Activated CD8-positive, alpha-beta T cell treated with anti-CD3 and anti-CD28 coated beads for 36 hours (primary cell): ENCODE results near the gene CDNF. TPM values are rescaled to one million over a fixed set of nuclear protein-coding genes. Genes with fewer than 3 reads are reported as not detected.
"Not testable (repeated sequence)": the region's sequence is repeated elsewhere in the genome, so short reads cannot be mapped to it uniquely, and the experiment has no call there.

Experiments
- ATAC-seq: fragments of 200-7000 bp; cut with Tn5 transposase; one replicate; pipeline ENCODE4 v1.10.0; 2021; ENCODE audit warnings: mild to moderate bottlenecking, moderate library complexity
- CTCF ChIA-PET: fragments of 350-600 bp; sonication (Branson Sonifier 250); formaldehyde crosslinking; loops from one replicate; lab custom pipeline; 2021; ENCODE audit warnings: antibody characterized with exemption; lab: Charles Lee
- POLR2A ChIA-PET: fragments of 350-600 bp; sonication (Branson Sonifier 250); formaldehyde crosslinking; loops from one replicate; lab custom pipeline; 2021; ENCODE audit warnings: antibody characterized with exemption; lab: Charles Lee
- DNase-seq: peaks from one replicate; pipeline ENCODE4 v3.0.0-alpha.2; 2020
- H3K27ac Mint-ChIP-seq: one replicate; pipeline ENCODE4 v1.8.0; 2021; ENCODE audit warnings: mild to moderate bottlenecking, mixed read lengths
- H3K27me3 Mint-ChIP-seq: one replicate; pipeline ENCODE4 v1.8.0; 2021; ENCODE audit warnings: mixed read lengths
- H3K36me3 Mint-ChIP-seq: one replicate; pipeline ENCODE4 v1.8.0; 2021; ENCODE audit warnings: low read depth, mixed read lengths
- H3K4me1 Mint-ChIP-seq: one replicate; pipeline ENCODE4 v1.8.0; 2021; ENCODE audit warnings: low read depth, mixed read lengths
- H3K4me3 Mint-ChIP-seq: one replicate; pipeline ENCODE4 v1.8.0; 2021; ENCODE audit warnings: mild to moderate bottlenecking, moderate library complexity, mixed read lengths
- H3K9me3 Mint-ChIP-seq: one replicate; pipeline ENCODE4 v1.8.0; 2021; ENCODE audit warnings: mixed read lengths
- intact Hi-C: fragments of 100-400 bp; cut with micrococcal nuclease; formaldehyde crosslinking; loops from one replicate; pipeline ENCODE4 v1.10.0; 2022
- total RNA-seq, 2 experiments: library from RNA; stranded (reverse); gene quantifications; one replicate each; pipeline ENCODE4 v1.2.3, GENCODE V29; 2021
- TF ChIP-seq, protein P1 (sequence below): fragments of 200-600 bp; IDR thresholded peaks from one replicate; pipeline ENCODE4 v1.8.0; 2022; ENCODE audit warnings: antibody characterized with exemption, mild to moderate bottlenecking

The CDNF gene
- total RNA-seq, 2 experiments from 2014 or later, result 1.5 to 1.8 TPM

DNA sequence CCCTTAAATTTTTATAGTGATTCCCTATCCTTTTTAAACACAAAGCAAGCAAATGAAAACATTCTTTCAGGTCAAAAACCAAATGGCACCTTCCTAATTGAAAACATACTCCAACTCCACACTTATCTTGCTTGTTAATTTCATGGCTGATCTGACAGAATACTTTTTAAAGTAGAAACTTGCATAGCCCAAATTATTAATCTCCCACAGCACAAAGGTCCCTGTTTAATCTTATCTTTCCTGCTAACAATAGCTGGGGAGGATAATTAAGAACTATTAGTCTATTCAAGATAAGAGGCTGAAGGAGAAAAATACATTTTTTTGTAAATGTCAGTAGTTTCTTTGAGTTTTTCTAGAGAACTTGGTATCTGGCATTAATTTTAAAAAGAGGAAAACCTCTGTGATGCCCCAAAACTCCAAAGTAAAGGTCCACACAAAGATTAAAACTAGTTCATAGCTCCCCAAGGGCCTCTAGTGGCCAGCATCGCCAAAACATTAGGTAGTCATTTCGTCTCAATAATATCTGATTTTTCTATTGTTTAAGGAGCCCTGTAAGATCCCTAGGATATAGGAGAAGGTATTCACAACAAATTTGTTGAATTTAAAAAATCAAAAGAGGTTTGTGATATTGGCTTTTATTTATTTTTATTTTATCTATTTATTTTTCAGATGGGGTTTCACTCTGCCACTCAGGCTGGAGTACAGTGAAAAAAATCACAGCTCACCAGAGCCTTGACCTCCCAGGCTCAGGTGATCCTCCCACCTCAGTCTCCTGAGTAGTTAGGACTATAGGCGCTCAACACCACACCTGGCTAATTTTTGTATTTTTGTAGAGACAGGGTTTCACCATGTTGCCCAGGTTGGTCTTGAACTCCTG is 14.7 kb downstream of the CDNF start:
- DNase-seq (peak; percentile 69), ATAC-seq (peak; percentile 68)
- H3K4me3 Mint-ChIP-seq, result no peak overlapping the region
- no peaks in the 10 kb centered on the region for H3K27me3 Mint-ChIP-seq
- intact Hi-C loops, result loop anchor here (2.0 kb wide), 1 partner anchor 324 kb away; no protein-coding TSS in a partner anchor
- ChIA-PET CTCF (interaction anchor here (0.7 to 3.4 kb wide), 33 partner anchors 9 to 623 kb away, joined by 3 to 35 read pairs (median 4); partner anchors contain the start of genes CDNF, HSPA14 and MSANTD7), POLR2A (interaction anchor here (0.7 to 0.8 kb wide), 2 partner anchors 164 to 335 kb away, joined by 4 to 5 read pairs; no protein-coding TSS in a partner anchor)
- TF ChIP-seq, protein P1, sequence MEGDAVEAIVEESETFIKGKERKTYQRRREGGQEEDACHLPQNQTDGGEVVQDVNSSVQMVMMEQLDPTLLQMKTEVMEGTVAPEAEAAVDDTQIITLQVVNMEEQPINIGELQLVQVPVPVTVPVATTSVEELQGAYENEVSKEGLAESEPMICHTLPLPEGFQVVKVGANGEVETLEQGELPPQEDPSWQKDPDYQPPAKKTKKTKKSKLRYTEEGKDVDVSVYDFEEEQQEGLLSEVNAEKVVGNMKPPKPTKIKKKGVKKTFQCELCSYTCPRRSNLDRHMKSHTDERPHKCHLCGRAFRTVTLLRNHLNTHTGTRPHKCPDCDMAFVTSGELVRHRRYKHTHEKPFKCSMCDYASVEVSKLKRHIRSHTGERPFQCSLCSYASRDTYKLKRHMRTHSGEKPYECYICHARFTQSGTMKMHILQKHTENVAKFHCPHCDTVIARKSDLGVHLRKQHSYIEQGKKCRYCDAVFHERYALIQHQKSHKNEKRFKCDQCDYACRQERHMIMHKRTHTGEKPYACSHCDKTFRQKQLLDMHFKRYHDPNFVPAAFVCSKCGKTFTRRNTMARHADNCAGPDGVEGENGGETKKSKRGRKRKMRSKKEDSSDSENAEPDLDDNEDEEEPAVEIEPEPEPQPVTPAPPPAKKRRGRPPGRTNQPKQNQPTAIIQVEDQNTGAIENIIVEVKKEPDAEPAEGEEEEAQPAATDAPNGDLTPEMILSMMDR, result peak; percentile 83
- no peaks in the 10 kb centered on the region for H3K9me3 Mint-ChIP-seq
- no peak overlapping the region for H3K27ac Mint-ChIP-seq
- H3K36me3 Mint-ChIP-seq, result no peaks in the 10 kb centered on the region
- H3K4me1 Mint-ChIP-seq, result peaks cover 3% of the 10 kb centered on the region

DNA sequence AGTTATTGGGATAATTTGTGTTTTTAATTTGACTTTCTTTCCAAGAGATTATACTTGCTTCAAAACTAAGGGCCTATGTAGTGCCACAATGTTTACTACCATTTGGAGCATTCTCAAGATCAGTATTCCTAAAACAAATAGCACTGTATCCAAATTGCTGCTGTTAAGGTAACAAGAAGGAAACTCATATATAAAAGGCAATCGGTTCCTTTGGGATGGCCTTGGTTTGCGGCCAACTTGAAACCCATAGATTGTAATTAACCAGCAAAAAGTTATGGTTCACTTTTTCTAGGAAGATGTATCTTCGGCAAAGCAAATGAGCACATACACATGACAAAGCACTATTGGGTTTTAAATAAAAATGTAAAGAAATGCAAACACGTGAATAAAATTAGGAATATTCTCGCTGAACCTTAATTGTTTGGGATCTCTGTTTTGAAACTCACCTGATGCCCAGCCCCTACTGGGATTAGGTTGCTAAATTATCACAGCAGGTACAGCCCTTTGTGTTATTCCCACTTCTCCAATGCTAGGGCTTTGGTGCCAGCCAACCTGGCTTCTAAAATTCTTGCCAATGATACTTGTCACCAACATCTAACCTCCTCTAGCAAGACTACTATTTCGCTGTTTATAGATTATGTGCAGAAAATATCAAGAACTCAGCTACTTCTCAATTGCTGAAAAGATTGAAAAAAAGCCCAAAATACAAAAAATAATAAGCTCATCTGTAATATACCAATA is 16.0 kb downstream of the CDNF start:
- ATAC-seq (no peak), DNase-seq (no peak)
- TF ChIP-seq, protein P1, result no peak
- Mint-ChIP-seq H3K27ac (no peak overlapping the region), H3K9me3 (no peaks in the 10 kb centered on the region), H3K4me3 (no peak overlapping the region), H3K4me1 (peaks cover 3% of the 10 kb centered on the region), H3K36me3 (no peaks in the 10 kb centered on the region), H3K27me3 (no peaks in the 10 kb centered on the region)
- intact Hi-C loops, result loop anchor here (2.0 kb wide), 1 partner anchor 323 kb away; no protein-coding TSS in a partner anchor
- ChIA-PET CTCF (interaction anchor here (1.0 to 3.4 kb wide), 14 partner anchors 15 to 622 kb away, joined by 3 to 35 read pairs (median 4); partner anchors contain the start of genes CDNF, HSPA14 and MSANTD7), POLR2A (no interaction called here)

DNA sequence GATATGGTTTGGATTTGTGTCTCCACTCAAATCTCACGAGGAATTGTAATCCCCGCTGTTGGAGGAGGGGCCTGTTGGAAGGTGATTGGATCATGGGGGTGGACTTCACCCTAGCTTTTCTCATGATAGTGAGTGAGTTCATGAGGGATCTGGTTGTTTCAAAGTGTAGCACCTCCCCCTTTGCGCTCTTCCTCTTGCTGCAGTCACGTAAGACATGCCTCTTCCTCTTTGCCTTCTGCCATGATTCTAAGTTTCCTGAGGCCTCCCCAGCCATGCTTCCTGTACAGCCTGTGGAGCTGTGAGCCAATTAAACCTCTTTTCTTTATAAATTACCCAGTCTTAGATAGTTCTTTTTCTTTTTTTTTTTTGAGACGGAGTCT is 17.1 kb downstream of the CDNF start:
- ChIA-PET POLR2A (no interaction called here), CTCF (no interaction called here)
- intact Hi-C loops, result no loop called here
- no peak for ATAC-seq
- Mint-ChIP-seq H3K4me3 (no peak overlapping the region), H3K27ac (peak overlapping the region; percentile 63), H3K4me1 (peaks cover 3% of the 10 kb centered on the region), H3K9me3 (no peaks in the 10 kb centered on the region), H3K36me3 (no peaks in the 10 kb centered on the region), H3K27me3 (no peaks in the 10 kb centered on the region)
- DNase-seq, result no peak
- TF ChIP-seq, protein P1, result no peak

DNA sequence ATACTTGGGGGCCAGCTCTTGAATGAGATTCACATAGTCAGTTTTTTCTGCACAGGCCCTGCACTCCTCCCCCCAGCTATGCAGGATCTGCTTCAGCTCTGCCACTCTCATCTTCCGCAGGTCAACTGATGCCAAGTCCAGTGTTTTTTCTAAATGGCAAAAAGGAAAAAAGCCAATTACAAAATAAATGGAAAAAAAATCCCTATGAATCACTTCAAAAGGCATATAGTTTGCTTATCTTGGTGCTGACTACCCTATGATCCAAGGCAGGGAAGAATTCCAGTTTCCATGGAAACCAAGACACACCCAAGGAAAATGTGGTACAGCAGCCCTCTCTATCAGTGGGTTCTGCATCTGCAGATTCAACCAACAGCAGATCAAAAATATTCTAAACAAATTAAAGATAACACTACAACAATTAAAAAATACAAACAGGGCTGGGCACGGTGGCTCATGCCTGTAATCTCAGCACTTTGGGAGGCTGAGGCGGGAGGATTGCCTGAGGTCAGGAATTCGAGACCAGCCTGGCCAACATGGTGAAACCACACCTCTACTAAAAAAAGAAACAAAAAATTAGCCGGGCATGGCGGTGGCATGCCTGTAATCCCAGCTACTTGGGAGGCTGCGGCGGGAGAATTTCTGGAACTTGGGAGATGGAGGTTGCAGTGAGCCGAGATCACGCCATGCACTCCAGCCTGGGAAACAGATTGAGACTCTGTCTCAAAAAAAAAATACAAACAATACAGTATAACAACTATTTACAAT is 17.6 kb downstream of the CDNF start:
- no peak overlapping the region for H3K27ac Mint-ChIP-seq
- peaks cover 3% of the 10 kb centered on the region for H3K4me1 Mint-ChIP-seq
- H3K27me3 Mint-ChIP-seq, result no peaks in the 10 kb centered on the region
- CTCF ChIA-PET, result interaction anchor here (1.3 to 1.6 kb wide), 2 partner anchors 10 to 276 kb away, joined by 4 read pairs; no protein-coding TSS in a partner anchor
- POLR2A ChIA-PET, result interaction anchor here (1.5 kb wide), 1 partner anchor 18 kb away, joined by 4 read pairs; the partner anchor contains the start of genes CDNF, HSPA14 and MSANTD7
- H3K4me3 Mint-ChIP-seq, result no peak overlapping the region
- no peaks in the 10 kb centered on the region for H3K9me3 Mint-ChIP-seq
- H3K36me3 Mint-ChIP-seq, result no peaks in the 10 kb centered on the region
- intact Hi-C loops, result no loop called here
- DNase-seq (no peak), ATAC-seq (no peak)
- TF ChIP-seq, protein P1, result no peak

DNA sequence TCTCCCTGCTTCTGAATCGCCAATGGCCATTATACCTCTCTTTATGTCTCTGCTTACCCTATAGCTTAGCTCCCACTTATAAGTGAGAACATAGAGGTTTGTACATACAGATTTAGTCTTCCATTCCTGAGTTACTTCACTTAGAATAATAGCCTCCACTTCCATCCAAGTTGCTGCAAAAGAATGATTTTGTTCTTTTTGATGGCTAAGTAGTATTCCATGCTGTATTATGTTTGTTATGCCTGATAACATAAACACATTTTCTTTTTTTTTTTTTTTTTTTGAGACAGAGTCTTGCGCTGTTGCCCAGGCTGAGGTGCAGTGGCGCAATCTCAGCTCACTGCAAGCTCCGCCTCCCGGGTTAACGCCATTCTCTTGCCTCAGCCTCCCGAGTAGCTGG is 21.1 kb downstream of the CDNF start:
- intact Hi-C loops, H3K27ac Mint-ChIP-seq, H3K4me3 Mint-ChIP-seq, H3K36me3 Mint-ChIP-seq, POLR2A ChIA-PET, ATAC-seq, DNase-seq, H3K9me3 Mint-ChIP-seq, H3K27me3 Mint-ChIP-seq: not testable (repeated sequence)
- CTCF ChIA-PET, result interaction anchor here (1.0 to 1.4 kb wide), 2 partner anchors 17 to 318 kb away, joined by 3 read pairs; no protein-coding TSS in a partner anchor
- peaks cover 14% of the 10 kb centered on the region for H3K4me1 Mint-ChIP-seq
